HG03108 (cell line): Measurements from ENCODE around the gene LDLRAD2.

Experiments used
- ATAC-seq: cut with Tn5 transposase; IDR thresholded peaks from one replicate; pipeline ENCODE4 v1.9.1; 2021; ENCODE audit warnings: moderate library complexity; ENCODE audit not compliant: unreplicated experiment

LDLRAD2 gene

GRCh38 chr1:21840981-21841380 is 28.9 kb downstream of the LDLRAD2 start:
- ATAC-seq = no peak

GRCh38 chr1:21841852-21842466 is 29.9 kb downstream of the LDLRAD2 start:
- no peak for ATAC-seq

- no peak for ATAC-seq
Measured at GRCh38 chr1:21842606-21843162, 30.6 kb downstream of the LDLRAD2 start.

GRCh38 chr1:21843208-21843607 is 31.1 kb downstream of the LDLRAD2 start:
- no peak for ATAC-seq

GRCh38 chr1:21843996-21844395 is 31.9 kb downstream of the LDLRAD2 start:
- no peak for ATAC-seq

GRCh38 chr1:21845646-21846641 is 33.9 kb downstream of the LDLRAD2 start:
- no peak for ATAC-seq

GRCh38 chr1:21847223-21848205 is 35.4 kb downstream of the LDLRAD2 start:
- ATAC-seq = no peak

GRCh38 chr1:21848524-21849174 is 36.6 kb downstream of the LDLRAD2 start:
- ATAC-seq = no peak

- ATAC-seq = no peak
Measured at GRCh38 chr1:21849909-21850576, 38.0 kb downstream of the LDLRAD2 start.

- ATAC-seq = no peak
Measured at GRCh38 chr1:21851430-21852250, 39.6 kb downstream of the LDLRAD2 start.

GRCh38 chr1:21852282-21853130 is 40.4 kb downstream of the LDLRAD2 start:
- peak; percentile 68 for ATAC-seq

- no peak for ATAC-seq
Measured at GRCh38 chr1:21853131-21853427, 41.0 kb downstream of the LDLRAD2 start.

- no peak for ATAC-seq
Measured at GRCh38 chr1:21854090-21854750, 42.2 kb downstream of the LDLRAD2 start.

GRCh38 chr1:21854751-21855131 is 42.7 kb downstream of the LDLRAD2 start:
- ATAC-seq = no peak

- ATAC-seq = no peak
Measured at GRCh38 chr1:21855257-21856096, 43.4 kb downstream of the LDLRAD2 start.

GRCh38 chr1:21857142-21857839 is 45.2 kb downstream of the LDLRAD2 start:
- no peak for ATAC-seq
